Esophagus (tissue), 2 donors: Measurements from ENCODE around the gene DHRS4L2. TPM values are rescaled to one million over a fixed set of nuclear protein-coding genes. Genes with fewer than 3 reads are reported as not detected.
"Not testable (repeated sequence)": the region's sequence is repeated elsewhere in the genome, so short reads cannot be mapped to it uniquely, and the experiment has no call there.

Experiments used
- H3K27ac ChIP-seq, 2 donors: one replicate each; pipeline ENCODE4 v1.5.1; 2013; ENCODE audit warnings: low read depth in 2 of 2, mild to moderate bottlenecking in 2 of 2, inconsistent platforms in 1 of 2, low read length in 1 of 2, moderate library complexity in 1 of 2
- H3K27me3 ChIP-seq, 2 donors: one replicate each; pipeline ENCODE4 v1.6.1; 2013; ENCODE audit warnings: low read length in 2 of 2, control low read depth in 1 of 2, mild to moderate bottlenecking in 1 of 2; ENCODE audit not compliant: insufficient read depth in 2 of 2, control insufficient read depth in 1 of 2
- H3K36me3 ChIP-seq, 2 donors: one replicate each; pipeline ENCODE4 v1.6.1; 2013; ENCODE audit warnings: low read length in 1 of 2; ENCODE audit not compliant: control insufficient read depth in 2 of 2, insufficient read depth in 2 of 2
- H3K4me1 ChIP-seq, 2 donors: one replicate each; pipeline ENCODE4 v1.6.1; 2013; ENCODE audit warnings: low read length in 1 of 2; ENCODE audit not compliant: control insufficient read depth in 2 of 2, insufficient read depth in 2 of 2
- H3K4me3 ChIP-seq, 2 donors: one replicate each; pipeline ENCODE4 v1.5.1; 2013; ENCODE audit warnings: low read length in 2 of 2, mild to moderate bottlenecking in 2 of 2, low read depth in 1 of 2, moderate library complexity in 1 of 2
- H3K9me3 ChIP-seq, 2 donors: one replicate each; pipeline ENCODE4 v1.6.1; 2013; ENCODE audit warnings: mild to moderate bottlenecking in 2 of 2, low read depth in 1 of 2, low read length in 1 of 2, moderate library complexity in 1 of 2; ENCODE audit not compliant: control insufficient read depth in 2 of 2, insufficient read depth in 1 of 2
- WGBS, 2 donors: extraction: QIAGEN DNeasy Blood & Tissue Kit; methylation state at CpG; one replicate each; pipeline ENCODE4 v1.1.7; 2013; 5-methylcytosine and 5-hydroxymethylcytosine counted together
- polyA plus RNA-seq, 2 donors: library from polyadenylated mRNA; stranded (reverse); fragments of 200-250 nt; gene quantifications; one replicate each; pipeline ENCODE4 v1.2.3, GENCODE V29; 2013
- donor health status: healthy with polysubstance abuse.
- donor health status: Bipolar disorder and iron deficiency.

DHRS4L2 gene
- polyA plus RNA-seq, 2 donors, result 32.9 to 43.5 TPM

- not testable (repeated sequence) for H3K9me3 ChIP-seq, H3K36me3 ChIP-seq, H3K27ac ChIP-seq, H3K27me3 ChIP-seq, H3K4me3 ChIP-seq
- 52 to 67% methylated on average over 1 of the region's 1 CpG for WGBS, 2 donors
- H3K4me1 ChIP-seq, result peaks cover 5 to 12% of the 10 kb centered on the region in 2 donors
Observed at GRCh38 chr14:23990961-23991360, 2.2 kb downstream of the DHRS4L2 start.

- WGBS, 2 donors, result 51 to 68% methylated on average over 3 of the region's 3 CpGs
- not testable (repeated sequence) for H3K9me3 ChIP-seq, H3K27ac ChIP-seq, H3K4me3 ChIP-seq, H3K4me1 ChIP-seq, H3K36me3 ChIP-seq, H3K27me3 ChIP-seq
Observed at GRCh38 chr14:23993042-23993441, 4.3 kb downstream of the DHRS4L2 start.

GRCh38 chr14:23996009-23996408 is 7.3 kb downstream of the DHRS4L2 start:
- not testable (repeated sequence) for H3K4me1 ChIP-seq, H3K4me3 ChIP-seq, H3K27ac ChIP-seq, H3K9me3 ChIP-seq, H3K27me3 ChIP-seq, H3K36me3 ChIP-seq

- WGBS, 2 donors, result 84 to 93% methylated on average over 1 of the region's 2 CpGs
- not testable (repeated sequence) for H3K36me3 ChIP-seq, H3K9me3 ChIP-seq, H3K27me3 ChIP-seq, H3K4me3 ChIP-seq, H3K4me1 ChIP-seq, H3K27ac ChIP-seq
Observed at GRCh38 chr14:23996825-23997224, 8.1 kb downstream of the DHRS4L2 start.

- not testable (repeated sequence) for H3K9me3 ChIP-seq, H3K36me3 ChIP-seq, H3K4me3 ChIP-seq, H3K27ac ChIP-seq, H3K27me3 ChIP-seq, H3K4me1 ChIP-seq
- 88 to 100% methylated on average over 1 to 2 of the region's 5 CpGs for WGBS, 2 donors
Observed at GRCh38 chr14:23999640-24000039, 10.9 kb downstream of the DHRS4L2 start.

GRCh38 chr14:24001078-24001477 is 12.3 kb downstream of the DHRS4L2 start:
- not testable (repeated sequence) for H3K4me3 ChIP-seq, H3K9me3 ChIP-seq, H3K27ac ChIP-seq, H3K4me1 ChIP-seq, H3K27me3 ChIP-seq, H3K36me3 ChIP-seq

GRCh38 chr14:24001679-24002078 is 12.9 kb downstream of the DHRS4L2 start:
- 100% methylated on average over 1 of the region's 2 CpGs for WGBS, 2 donors
- H3K27me3 ChIP-seq, H3K4me3 ChIP-seq, H3K9me3 ChIP-seq, H3K27ac ChIP-seq, H3K4me1 ChIP-seq, H3K36me3 ChIP-seq: not testable (repeated sequence)

- not testable (repeated sequence) for H3K9me3 ChIP-seq, H3K4me1 ChIP-seq, H3K27me3 ChIP-seq, H3K36me3 ChIP-seq
- WGBS, 2 donors, result 0 to 2% methylated on average over 5 to 6 of the region's 15 CpGs
- Histone ChIP-seq H3K4me3 (peak overlapping the region; percentile 38 to 54), H3K27ac (peak overlapping the region in 1 of 2 donors; percentile 21)
Observed at GRCh38 chr14:24006471-24006816, 17.7 kb downstream of the DHRS4L2 start.

GRCh38 chr14:24006817-24007652 is 18.3 kb downstream of the DHRS4L2 start:
- not testable (repeated sequence) for H3K4me1 ChIP-seq, H3K27me3 ChIP-seq, H3K9me3 ChIP-seq, H3K36me3 ChIP-seq
- H3K4me3 ChIP-seq, result peak overlapping the region; percentile 38 to 54
- 2 to 3% methylated on average over 30 to 62 of the region's 62 CpGs for whole genome bisulfite sequencing, 2 donors
- H3K27ac ChIP-seq, result peak overlapping the region in 1 of 2 donors; percentile 24

- Histone ChIP-seq H3K27ac (no peak overlapping the region), H3K9me3 (no peaks in the 10 kb centered on the region), H3K4me1 (no peaks in the 10 kb centered on the region), H3K27me3 (no peaks in the 10 kb centered on the region), H3K36me3 (no peaks in the 10 kb centered on the region), H3K4me3 (no peak overlapping the region)
- whole genome bisulfite sequencing, 2 donors, result 55 to 60% methylated on average over 2 of the region's 2 CpGs
Observed at GRCh38 chr14:24011051-24011450, 22.3 kb downstream of the DHRS4L2 start.
